Germinal center (tissue), 1 donor: ENCODE results near the gene AK5.
"Not testable (repeated sequence)": the region's sequence is repeated elsewhere in the genome, so short reads cannot be mapped to it uniquely, and the experiment has no call there.

Experiments
- DNase-seq: peaks from one replicate; pipeline ENCODE4 v3.0.0; 2012; ENCODE audit warnings: mixed read lengths, low spot score

Gene AK5

DNA sequence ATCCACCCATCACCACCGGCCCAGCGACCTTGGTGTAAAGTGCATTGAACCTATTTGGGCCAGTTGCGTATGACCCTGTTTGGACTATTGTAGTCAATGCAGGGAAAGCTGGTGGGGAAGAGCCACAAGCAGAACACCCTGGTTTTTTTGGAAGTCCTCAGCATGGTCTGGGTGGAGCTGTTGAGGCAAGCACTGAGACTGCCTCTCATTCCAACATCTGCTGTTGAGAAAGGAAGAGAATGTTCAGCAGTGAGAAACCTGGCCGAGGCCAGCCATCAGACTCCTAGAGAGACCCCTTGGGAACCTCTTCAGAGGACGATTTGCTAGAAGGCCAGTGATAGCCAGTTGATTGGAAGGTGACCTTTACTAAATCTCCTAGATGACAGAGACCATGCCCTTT, 217.6 kb downstream of the AK5 start:
- DNase-seq: no peak

DNA sequence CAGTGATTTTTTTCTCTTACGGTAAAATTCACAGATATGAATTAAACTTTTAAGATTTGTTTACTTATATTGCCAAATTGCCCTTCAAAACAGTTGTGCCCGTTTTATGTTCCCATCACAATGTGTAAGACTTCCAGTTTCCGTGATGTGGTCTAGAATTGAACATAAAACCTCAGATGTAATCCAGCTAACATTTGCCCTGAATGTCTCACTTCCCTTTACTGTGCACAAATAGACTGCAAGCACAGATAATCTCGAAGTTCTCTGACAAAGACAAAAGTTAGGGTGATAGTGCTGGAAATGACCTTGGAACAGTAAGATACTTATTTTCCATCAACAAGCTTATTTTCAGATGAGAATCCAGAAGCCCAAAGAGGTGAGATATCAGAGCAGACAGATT, 223.2 kb downstream of the AK5 start:
- DNase-seq: no peak

DNA sequence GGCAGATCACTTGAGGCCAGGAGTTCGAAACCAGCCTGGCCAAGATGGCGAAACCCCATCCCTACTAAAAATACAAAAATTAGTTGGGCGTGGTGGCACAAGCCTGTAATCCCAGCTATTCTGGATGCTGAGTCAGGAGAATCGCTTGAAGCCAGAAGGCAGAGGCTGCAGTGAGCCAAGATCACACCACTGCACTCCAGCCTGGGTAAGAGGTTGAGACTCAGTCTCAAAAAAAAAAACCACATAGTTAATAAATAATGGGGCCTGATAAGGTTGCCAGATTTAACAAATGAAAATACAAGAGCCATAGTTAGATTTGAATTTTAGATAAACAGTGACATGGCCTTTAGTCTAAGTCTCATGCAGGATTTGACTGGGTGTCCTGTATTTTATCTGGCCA, 225.0 kb downstream of the AK5 start:
- DNase-seq: no peak

DNA sequence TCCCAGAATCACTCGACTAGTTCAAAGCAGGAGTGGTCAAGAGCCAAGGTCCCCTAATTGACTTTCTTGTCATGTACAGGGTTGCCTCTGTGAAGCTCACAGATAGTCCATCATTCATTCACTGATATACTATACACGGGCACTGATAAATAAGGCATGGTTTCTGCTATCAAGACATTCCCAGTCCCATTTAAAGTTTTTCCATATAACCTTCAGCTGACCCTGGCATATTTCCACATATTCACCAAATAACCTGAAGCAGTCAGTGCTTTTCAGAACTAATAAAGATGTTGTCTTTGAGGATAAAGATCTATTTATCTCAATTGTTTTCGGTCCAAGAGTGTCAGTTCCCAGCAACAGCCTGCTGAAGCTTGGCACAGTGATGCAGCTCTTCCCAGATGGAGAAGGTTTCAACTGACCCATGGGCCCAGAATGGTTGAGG, 227.3 kb downstream of the AK5 start:
- no peak for DNase-seq

DNA sequence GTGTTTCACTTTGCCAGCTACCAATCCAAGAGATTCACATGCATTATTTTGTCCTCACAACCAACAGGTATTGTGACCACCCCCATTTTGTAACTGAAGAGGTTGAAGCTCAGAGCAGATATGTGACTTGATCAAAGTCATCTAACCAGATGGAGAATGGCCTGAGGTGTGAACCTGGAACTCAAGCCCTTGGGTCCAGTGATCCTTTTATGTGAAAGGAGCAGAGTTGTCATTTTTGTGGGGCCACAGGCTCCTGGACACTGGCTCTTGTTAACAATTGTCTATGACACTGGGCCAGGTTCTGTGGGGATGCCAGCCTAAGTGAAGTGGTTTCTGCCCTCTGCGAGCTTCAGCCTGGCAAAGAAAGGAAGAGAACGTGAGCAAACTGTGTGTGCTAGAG, 228.1 kb downstream of the AK5 start:
- no peak for DNase-seq

DNA sequence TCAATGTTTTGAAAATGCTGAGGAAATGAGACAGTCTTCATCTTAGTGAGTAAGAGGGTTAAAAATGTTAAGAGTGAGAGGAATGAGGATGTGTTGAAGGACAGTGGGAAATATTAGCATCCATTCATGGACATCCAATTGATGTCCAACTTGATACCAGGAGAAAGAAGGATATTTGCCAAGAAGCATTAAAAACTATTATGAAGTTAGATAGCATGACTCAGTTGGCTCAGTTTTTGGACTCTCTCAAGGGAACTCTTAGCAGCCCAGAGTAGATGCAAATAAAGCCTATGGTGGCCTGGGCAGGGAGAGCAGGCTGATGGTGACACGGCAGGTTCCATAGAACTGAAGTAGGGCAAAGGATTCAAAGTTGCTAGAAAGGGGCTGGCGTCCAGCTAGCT, 229.6 kb downstream of the AK5 start:
- DNase-seq: no peak

DNA sequence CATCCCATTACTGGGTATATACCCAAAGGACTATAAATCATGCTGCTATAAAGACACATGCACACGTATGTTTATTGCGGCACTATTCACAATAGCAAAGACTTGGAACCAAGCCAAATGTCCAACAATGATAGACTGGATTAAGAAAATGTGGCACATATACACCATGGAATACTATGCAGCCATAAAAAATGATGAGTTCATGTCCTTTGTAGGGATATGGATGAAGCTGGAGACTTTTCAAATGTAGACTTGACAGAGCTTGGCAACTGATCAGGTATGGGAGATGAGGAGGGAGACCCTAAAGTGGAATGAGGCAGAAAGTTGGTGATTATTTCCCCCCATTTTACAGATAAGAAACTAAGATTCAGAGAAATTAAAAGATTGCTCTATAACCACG, 230.8 kb downstream of the AK5 start:
- DNase-seq: not testable (repeated sequence)

DNA sequence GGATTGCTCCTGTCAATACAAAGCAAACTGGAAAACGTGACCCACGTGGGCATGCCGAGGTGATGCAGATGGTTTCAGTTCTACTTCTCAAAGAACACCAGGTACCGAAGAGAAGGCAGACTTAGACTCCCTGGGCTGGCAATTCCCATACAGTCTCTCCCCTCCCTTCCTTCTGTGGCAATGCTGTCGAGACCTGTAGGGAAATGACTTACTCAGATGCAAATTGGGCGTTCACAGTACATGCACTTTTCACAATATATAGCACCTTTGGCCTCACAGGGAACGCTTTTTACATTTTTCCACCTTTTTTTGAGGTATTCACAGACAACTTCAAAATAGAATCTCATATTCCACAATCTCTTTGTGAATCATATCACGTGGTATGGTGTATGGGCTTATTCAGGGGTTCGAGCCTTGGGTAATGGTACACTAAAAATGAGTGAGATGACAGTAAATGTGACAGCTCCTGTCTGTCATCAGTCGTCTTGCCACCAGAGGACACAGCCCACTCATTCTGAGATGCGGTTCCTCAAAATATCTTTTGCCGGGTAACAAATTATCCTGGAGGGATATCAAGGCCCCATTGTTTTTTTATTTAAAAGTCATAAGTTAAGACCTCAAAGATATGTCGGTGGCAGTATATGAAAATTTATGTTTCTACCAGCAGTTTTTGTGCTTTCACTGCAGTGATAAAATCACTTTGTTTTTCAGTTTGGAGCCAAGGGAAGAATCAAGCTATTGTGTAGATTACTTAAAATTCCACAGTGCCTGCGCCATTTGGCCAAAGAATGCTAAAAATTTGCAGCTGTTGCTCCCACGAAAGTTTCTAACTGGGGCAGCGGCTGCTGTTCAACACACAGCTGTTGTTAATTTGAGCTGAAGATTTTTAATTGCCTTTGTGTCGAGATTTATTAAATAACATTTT, 232.3 kb downstream of the AK5 start:
- DNase-seq: no peak

DNA sequence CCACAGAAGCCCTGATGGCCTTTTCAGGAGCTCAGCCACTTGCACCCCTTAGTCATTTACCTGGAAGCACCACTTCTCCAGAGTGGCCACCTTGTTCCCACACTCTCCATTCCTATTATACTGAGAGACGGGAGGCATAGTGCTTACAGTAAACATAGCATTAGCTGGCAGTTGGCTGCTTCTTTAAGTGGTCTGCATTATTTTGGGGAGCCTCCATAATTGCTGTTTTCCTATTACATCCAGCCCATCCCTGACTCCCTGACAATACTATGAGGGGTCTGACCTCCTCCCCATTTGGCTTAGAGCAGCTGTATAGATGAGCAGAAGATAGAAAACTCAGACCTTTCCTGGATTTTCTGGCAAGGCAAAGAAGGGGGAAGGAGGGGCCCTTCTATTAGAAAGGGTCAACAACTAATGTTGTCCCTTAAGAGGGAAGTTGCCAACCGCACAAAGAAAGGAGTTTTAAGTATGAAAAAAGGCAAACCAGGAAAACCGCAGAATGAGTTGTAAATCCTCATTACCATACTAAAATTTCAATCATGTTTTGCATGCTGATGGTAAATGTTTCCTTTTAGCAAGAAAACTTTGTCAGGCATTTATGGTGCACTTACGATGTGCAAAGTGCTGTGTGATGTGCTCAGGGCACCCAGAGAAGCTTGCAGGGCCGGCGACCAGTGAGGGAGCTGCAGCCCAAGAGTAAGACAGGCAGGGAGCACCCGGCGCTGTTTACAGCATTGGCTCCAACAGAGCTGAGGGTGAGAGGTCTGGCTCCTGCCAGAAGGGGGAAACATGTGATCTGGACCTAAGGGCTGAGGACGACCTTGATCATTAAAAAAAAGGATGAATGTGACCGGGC, 233.3 kb downstream of the AK5 start:
- DNase-seq: no peak

DNA sequence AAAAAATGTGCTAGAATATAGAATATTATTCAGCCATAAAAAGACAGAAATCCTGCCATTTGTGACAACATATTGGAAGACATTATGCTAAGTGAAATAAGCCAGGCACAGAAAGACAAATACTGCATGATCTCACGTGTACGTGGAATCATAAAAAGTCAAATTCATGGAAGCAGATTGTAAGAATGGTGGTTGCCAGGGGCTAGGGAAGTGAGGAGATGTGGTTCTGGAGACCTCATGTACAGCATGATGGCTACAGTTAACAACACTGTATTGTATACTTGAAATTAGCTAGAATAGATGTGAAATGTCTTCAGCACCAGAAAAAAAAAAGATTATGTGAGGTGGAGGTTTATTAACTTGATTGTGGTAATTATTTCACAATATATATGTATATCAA, 234.3 kb downstream of the AK5 start:
- DNase-seq: no peak

DNA sequence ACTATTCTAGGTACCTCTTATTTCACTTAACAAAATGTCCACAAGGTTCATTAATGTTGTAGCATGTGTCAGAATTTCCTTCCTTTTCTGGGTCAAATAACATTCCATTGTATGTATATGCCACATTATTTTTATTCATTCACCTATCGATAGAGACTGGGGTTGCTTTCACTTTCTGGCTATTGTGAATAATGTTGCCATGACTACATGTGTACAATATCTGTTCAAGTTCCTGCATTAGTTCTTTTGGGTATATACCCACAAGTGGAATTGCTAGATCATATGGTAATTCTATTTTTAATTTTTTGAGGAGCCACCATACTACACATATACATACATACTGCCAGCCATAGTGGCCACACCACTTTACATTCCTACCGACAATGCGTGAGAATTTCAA, 242.2 kb downstream of the AK5 start:
- DNase-seq: no peak

DNA sequence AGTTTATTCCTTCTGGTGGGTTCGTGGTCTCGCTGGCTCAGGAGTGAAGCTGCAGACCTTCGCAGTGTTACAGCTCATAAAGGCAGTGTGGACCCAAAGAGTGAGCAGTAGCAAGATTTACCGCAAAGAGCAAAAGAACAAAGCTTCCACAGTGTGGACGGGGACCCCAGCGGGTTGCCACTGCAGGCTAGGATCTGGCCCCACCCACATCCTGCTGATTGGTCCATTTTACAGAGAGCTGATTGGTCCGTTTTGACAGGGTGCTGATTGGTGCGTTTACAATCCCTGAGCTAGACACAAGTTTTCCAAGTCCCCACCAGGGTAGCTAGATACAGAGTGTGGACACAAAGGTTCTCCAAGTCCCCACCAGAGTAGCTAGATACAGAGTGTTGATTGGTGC, 249.3 kb downstream of the AK5 start:
- DNase-seq: not testable (repeated sequence)

DNA sequence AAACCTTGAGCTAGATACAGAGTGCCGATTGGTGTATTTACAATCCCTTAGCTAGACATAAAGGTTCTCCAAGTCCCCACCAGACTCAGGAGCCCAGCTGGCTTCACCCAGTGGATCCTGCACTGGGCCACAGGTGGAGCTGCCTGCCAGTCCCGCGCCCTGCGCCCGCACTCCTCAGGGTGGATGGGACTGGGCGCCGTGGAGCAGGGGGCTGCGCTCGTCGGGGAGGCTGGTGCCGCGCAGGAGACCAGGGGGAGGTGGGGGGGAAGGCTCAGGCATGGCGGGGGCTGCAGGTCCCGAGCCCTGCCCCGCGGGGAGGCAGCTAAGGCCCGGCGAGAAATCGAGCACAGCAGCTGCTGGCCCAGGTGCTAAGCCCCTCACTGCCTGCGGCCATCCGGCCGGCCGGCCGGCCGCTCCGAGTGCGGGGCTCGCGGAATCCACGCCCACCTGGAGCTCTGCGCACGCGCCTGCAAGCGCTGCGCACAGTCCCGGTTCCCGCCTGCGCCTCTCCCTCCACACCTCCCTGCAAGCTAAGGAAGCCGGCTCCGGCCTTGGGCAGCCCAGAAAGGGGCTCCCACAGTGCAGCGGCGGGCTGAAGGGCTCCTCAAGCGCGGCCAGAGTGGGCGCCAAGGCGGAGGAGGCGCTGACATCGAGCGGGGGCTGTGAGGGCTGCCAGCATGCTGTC, 249.9 kb downstream of the AK5 start:
- not testable (repeated sequence) for DNase-seq

DNA sequence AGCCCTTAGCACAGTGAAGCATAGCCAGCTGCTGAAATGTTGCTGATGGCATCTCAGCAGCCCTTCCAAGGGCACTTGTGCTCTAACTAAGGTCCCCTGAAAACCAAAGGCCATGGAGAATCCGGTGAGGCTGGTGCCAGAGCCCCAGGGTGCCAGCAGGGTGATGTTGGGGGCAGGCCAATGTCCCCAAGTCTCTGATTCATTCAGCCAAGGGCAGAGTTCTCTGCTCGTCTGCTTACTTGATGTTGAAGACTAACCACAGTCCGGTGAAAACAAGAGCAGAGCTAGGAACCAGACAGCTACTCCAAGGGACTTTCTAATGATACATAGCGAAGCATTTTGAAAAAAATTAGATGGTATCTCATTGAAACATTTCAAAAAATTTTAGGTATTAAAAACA, 250.8 kb downstream of the AK5 start:
- DNase-seq: no peak

DNA sequence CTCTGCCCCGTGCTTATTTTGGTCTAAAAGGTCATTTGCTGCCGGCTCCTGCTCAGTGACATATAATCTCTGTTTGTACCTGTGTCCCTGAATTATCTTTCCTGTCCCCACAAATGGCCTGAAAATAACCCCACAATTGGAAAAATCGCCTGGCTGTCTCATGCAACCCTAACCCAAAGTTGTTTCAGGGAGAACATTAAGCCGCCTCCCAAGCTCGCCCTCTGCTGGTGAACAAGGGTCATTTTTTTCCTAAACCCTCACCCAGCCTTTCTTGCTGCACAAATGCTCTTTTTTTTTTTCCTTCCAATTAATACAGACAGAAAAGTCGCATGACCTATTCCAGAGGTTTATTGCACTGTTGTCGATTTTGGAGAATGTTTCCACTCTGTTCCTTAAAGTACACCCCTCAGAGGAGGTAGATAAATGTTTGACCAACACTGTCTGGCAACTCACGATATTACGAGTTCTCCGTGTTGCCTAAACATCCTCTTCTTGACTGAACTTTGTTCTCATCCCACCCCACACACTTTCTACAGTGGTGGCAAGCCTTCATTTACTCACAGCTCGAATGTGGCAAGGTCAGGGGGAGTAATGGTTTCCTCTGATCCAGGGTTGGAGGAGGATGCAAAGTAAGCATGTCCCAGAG, 252.0 kb downstream of the AK5 start:
- peak; percentile 63 for DNase-seq

DNA sequence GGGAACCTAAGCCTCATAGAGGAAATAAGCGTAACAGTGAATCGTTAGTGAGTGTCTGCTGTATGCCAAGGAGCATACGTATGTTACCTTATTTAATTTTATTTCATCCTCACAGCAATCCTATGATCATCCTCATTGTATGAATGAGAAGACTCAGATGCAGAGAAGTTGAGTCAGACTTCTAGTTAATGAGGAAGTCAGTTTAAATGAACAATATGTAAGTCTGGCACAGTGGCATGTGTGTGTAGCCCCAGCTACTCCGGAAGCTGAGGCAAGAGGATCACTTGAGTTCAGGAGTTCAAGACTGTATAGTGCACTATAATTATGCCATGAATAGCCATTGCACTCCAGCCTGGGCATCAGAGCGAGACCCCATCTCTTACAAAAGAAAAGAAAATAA, 252.6 kb downstream of the AK5 start:
- DNase-seq: no peak

DNA sequence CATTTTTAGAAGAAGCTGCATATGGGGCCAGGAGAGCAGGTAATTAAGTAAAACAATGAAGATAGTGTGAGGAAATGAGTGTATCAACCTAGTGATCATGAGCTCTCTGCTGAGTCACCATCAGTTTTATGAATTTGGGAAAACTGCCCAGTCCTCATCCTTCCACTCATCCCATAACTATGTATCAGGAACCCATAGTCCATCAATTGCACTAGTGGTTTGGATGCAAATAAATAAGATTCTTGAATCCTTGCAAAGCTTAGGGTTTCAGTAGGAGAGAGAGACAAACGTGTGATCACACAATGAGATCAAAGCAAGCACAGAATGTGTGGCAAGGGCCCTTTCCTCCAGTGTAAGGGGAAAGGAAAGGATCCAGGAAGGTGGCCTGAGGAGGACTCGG, 255.0 kb downstream of the AK5 start:
- DNase-seq: no peak

DNA sequence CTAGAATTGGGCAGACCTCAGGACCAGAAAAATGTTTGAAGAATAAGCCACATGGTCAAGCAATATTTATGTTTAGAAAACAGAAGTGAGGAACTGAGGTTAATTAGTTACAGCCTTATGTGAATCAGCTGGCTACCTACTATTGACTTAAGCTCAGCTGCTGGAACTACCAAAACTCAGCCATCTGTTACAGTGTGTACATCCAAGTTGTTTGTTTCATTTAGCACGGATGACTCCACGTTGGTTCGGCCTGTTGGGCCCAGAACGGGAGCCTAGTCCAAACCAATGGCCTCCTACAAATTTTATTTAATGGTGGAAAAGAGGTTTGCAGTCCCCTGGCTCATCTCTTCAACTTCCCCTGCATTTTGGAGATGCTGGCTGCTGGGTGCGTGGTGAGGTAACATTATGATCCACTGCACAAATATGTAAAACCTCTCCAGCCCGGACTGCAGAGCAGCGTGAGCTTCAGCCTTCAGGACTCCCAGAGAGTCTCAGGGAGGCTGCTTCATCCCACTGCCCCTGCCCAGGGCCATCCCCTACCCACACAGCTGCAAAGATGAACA, 257.2 kb downstream of the AK5 start:
- peak; percentile 23 for DNase-seq

DNA sequence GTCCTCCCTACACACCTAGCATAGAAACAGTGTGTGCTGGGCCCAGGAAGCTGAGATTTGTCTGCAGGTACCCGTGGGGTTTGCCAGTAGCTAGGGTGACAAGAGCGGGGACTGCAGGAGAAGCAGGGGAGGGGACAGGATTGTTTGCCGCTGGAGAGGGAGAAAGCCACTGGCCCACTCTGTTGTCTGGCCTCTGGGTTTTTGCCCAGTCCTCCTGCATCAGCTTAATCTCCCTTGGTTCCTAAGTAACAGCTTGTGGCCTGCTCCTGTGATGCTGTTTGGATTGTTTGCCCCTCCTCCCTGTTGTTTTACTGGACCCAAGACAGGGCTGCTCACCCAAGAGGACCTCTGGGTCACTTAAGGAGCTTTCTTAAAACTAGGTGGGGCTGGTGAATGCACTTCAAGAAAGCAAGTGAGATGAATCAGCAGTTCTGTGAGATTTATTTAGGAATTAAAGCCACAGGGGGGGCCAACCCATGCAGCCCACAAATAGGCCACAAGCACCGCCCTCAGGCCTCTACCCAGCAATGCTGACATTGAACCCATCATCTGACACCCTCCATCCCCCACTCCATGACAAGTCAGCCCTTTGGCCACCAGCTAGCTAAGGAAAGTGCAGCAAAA, 257.8 kb downstream of the AK5 start:
- no peak for DNase-seq

DNA sequence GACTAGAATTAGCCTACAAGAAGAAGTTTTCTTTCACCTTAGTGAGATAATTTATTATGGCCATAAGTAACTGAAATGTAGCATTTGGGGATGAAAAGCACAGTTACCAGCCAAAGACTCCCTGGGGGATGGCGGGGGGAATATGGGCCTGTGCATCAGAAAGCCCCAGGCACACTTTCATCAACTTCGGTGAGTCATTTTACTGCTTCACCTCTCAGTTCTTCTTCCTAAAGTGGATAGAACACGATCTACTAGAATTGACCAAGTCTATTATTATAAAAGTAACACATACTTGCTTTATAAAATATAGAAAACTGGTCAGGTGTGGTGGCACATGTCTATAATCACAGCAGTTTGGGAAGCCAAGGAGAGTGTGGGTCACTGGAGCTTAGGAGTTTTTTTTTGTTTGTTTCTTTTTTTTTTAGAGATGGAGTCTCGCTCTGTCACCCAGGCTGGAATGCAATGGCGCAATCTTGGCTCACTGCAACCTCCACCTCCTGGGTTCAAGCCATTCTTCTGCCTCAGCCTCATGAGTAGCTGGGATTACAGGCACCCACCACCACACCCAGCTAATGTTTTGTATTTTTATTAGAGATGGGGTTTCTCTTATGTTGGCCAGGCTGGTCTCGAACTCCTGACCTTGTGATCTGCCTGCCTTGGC, 258.8 kb downstream of the AK5 start:
- DNase-seq: peak; percentile 11

DNA sequence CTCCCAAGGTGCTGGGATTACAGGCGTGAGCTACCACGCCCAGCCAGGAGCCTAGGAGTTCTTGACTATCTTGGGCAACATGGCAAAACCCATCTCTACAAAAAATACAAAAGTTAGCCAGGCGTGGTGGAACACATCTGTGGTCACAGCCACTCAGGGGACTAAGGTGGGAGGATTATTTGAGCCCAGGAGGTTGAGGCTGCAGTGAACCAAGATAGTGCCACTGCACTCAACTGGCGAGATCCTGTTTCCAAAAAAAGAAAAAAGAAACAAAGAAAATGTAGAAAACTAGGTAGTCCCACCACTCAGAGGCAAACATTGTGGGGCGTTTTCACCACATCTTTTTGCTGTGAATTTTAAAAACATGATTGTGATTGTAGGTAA, 259.3 kb downstream of the AK5 start:
- DNase-seq: peak; percentile 13
